ENCODE data around the gene TMF1.

The TMF1 gene

GRCh38 chr3:68977486-68978167 is 74.5 kb downstream of the TMF1 start:
- no peaks in the 10 kb centered on the region for H3K4me1 Mint-ChIP-seq
- H3K27ac Mint-ChIP-seq (ENCODE audit: low read depth), result no peak overlapping the region
- DNase-seq (ENCODE audit: low spot score in 2 of 2), result no peak

GRCh38 chr3:68974711-68975110 is 77.4 kb downstream of the TMF1 start:
- Mint-ChIP-seq H3K9me3 (no peaks in the 10 kb centered on the region), H3K27me3 (peaks cover 10% of the 10 kb centered on the region), H3K36me3 (ENCODE audit: insufficient read depth) (peaks cover 7% of the 10 kb centered on the region), H3K4me1 (no peaks in the 10 kb centered on the region), H3K27ac (ENCODE audit: low read depth) (no peak overlapping the region), H3K4me3 (no peak overlapping the region)
- DNase-seq (ENCODE audit: low spot score in 2 of 2) (no peak), ATAC-seq (replicated peaks; ENCODE audit: extremely low read depth, poor library complexity, severe bottlenecking) (no peak)

More at GRCh38 chr3:68977486-68978167, 74.5 kb downstream of the TMF1 start:
- H3K27me3 Mint-ChIP-seq, result no peaks in the 10 kb centered on the region
- no peak overlapping the region for H3K4me3 Mint-ChIP-seq
- H3K36me3 Mint-ChIP-seq (ENCODE audit: insufficient read depth), result peaks cover 25% of the 10 kb centered on the region
- no peak for ATAC-seq (replicated peaks; ENCODE audit: extremely low read depth, poor library complexity, severe bottlenecking)
- no peaks in the 10 kb centered on the region for H3K9me3 Mint-ChIP-seq

DNA sequence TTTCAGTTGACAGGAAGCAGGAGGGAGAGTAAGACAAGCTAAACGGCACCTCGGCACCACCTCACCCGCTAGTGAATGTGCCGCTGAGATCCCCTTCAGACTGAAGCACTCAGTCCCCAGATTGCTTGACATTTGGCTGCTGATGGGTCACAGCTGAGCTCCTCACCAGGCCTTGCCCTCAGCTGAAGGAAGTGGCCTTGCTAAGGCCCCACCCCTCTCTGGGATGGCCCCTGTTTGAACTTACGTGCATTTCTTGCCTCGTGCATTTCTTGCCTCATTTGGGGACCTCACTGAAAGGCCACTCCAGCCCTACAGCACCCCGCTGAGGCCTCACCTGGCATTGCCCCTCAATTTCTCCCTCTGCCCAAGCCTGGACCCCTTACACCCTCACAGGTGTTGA is 78.5 kb downstream of the TMF1 start:
- no peak overlapping the region for H3K27ac Mint-ChIP-seq (ENCODE audit: low read depth)
- H3K4me1 Mint-ChIP-seq, result no peaks in the 10 kb centered on the region
- H3K36me3 Mint-ChIP-seq (ENCODE audit: insufficient read depth), result peaks cover 4% of the 10 kb centered on the region
- DNase-seq (ENCODE audit: low spot score in 2 of 2) (no peak), ATAC-seq (replicated peaks; ENCODE audit: extremely low read depth, poor library complexity, severe bottlenecking) (no peak)
- H3K27me3 Mint-ChIP-seq, result peaks cover 17% of the 10 kb centered on the region
- no peaks in the 10 kb centered on the region for H3K9me3 Mint-ChIP-seq
- no peak overlapping the region for H3K4me3 Mint-ChIP-seq

DNA sequence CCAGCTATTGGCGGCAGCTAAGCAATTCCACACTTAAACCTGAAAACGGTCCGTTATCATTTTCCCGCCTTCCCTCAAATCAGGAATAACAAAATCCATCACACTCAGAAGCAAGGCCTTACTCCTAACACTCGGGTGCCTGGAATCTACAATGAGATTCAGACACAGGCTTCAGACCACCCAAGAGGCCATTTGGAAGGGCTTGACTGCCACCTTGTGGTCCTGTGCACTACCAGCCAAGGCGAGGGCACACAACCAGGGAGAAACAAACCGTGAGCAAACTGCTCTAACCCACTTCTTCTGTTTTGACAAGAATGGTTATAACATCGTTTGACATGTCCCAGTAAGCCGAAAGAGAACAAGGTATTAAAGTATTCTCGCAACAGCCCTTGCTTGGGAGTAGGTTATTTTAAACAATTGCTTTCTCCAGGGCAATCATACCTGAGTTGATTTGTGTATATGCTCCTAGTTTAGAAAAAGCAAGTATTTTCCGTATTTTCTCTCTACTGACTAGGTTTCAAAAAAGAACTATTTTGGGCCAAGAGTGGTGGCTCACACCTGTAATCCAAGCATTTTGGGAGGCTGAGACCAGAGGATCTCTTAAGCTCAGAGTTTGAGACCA is 79.7 kb downstream of the TMF1 start:
- DNase-seq (ENCODE audit: low spot score in 2 of 2) (no peak), ATAC-seq (replicated peaks; ENCODE audit: extremely low read depth, poor library complexity, severe bottlenecking) (no peak)
- Mint-ChIP-seq H3K4me1 (no peaks in the 10 kb centered on the region), H3K36me3 (ENCODE audit: insufficient read depth) (peaks cover under 1% of the 10 kb centered on the region), H3K9me3 (no peaks in the 10 kb centered on the region), H3K4me3 (no peak overlapping the region), H3K27ac (ENCODE audit: low read depth) (no peak overlapping the region), H3K27me3 (peaks cover 23% of the 10 kb centered on the region)

Measured in central memory CD8-positive, alpha-beta T cell (primary cell).